ENCODE measurements around the gene CROCC2. TPM values are rescaled to one million over a fixed set of nuclear protein-coding genes. Genes with fewer than 3 reads are reported as not detected.
A peak's percentile ranks its signal among the peaks of the same experiment; 100 is the strongest.

Gene CROCC2
- not detected for polyA plus RNA-seq (2013, experiment 1 of 2; ENCODE audit: insufficient read length)
- not detected for polyA plus RNA-seq (2013, experiment 2 of 2; ENCODE audit: insufficient read length)

- no peak for DNase-seq
Measured at GRCh38 chr2:240906141-240906910, at the start of gene CROCC2. Gene CROCC2, plus strand, starts transcription at chr2:240906336. Its CDS starts 178 bp downstream, at chr2:240906514.

- DNase-seq: no peak
Measured at GRCh38 chr2:240857039-240858008, 48.8 kb upstream of the CROCC2 start.

- no peak for DNase-seq
Measured at GRCh38 chr2:240858321-240858720, 47.8 kb upstream of the CROCC2 start.

- DNase-seq: no peak
Measured at GRCh38 chr2:240858871-240859270, 47.3 kb upstream of the CROCC2 start.

GRCh38 chr2:240861547-240861946 lies 44.6 kb upstream of the CROCC2 start:
- DNase-seq: no peak

GRCh38 chr2:240864475-240864874 lies 41.7 kb upstream of the CROCC2 start:
- no peak for DNase-seq

- no peak for DNase-seq
Measured at GRCh38 chr2:240865391-240865790, 40.7 kb upstream of the CROCC2 start.

GRCh38 chr2:240868286-240869108 lies 37.6 kb upstream of the CROCC2 start, which contains the start of gene AGXT:
Gene AGXT, plus strand, starts transcription at chr2:240868824. Its CDS starts 42 bp downstream, at chr2:240868866.
- DNase-seq: no peak

- DNase-seq: no peak
Measured at GRCh38 chr2:240869109-240869955, 36.8 kb upstream of the CROCC2 start.

GRCh38 chr2:240869956-240870875 lies 35.9 kb upstream of the CROCC2 start:
- no peak for DNase-seq

- no peak for DNase-seq
Measured at GRCh38 chr2:240871071-240871958, 34.8 kb upstream of the CROCC2 start.

- no peak for DNase-seq
Measured at GRCh38 chr2:240872317-240873097, 33.6 kb upstream of the CROCC2 start.

GRCh38 chr2:240873098-240873788 lies 32.9 kb upstream of the CROCC2 start:
- DNase-seq: no peak

- peak; percentile 29 for DNase-seq
Measured at GRCh38 chr2:240873805-240874714, 32.1 kb upstream of the CROCC2 start.

- no peak for DNase-seq
Measured at GRCh38 chr2:240874715-240875227, 31.4 kb upstream of the CROCC2 start.
